Fibroblast of the aortic adventitia (primary cell): ENCODE data around the gene TXNDC2. TPM values are rescaled to one million over a fixed set of nuclear protein-coding genes. Genes with fewer than 3 reads are reported as not detected.

Source experiments
- DNase-seq: peaks from one replicate; pipeline ENCODE4 v3.0.0-alpha.2; 2010; ENCODE audit warnings: low read depth
- H3K4me3 ChIP-seq: 2 replicates; pipeline ENCODE4 v1.5.1; 2011; ENCODE audit warnings: low read depth, mild to moderate bottlenecking, control low read depth, low read length, moderate library complexity
- total RNA-seq: library from RNA; depleted of rRNA; stranded (reverse); fragments of >200 nt; gene quantifications from 2 replicates; pipeline ENCODE4 v1.2.3, GENCODE V29; 2012; ENCODE audit warnings: low replicate concordance
- TF ChIP-seq, protein P1 (sequence below): IDR thresholded peaks from 2 replicates; pipeline ENCODE4 v1.5.1; 2011; ENCODE audit warnings: mild to moderate bottlenecking, low read length, control low read depth, inconsistent platforms; ENCODE audit not compliant: insufficient read depth

TXNDC2 gene
- total RNA-seq, 1 donor, result 0.27 TPM

DNA sequence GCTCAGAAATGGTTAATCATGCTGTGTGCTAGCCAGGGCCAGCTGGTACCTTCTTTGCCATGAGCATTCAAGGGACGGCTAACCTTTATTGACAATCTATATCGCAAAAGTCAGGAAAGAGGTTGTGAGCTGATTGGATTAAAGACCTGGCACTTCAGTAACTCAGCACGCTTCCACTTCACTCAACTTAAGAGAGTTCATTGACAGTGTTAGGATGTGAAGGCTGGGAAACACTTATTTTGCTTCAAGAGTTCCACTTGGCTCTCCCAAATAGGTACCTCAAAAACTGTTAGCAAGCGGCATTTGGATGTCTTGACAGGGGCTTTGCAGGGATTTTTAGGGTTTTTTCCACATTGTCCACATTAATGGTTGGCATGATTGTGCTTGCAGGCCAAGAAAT lies 25.1 kb upstream of the TXNDC2 start:
- TF ChIP-seq, protein P1, sequence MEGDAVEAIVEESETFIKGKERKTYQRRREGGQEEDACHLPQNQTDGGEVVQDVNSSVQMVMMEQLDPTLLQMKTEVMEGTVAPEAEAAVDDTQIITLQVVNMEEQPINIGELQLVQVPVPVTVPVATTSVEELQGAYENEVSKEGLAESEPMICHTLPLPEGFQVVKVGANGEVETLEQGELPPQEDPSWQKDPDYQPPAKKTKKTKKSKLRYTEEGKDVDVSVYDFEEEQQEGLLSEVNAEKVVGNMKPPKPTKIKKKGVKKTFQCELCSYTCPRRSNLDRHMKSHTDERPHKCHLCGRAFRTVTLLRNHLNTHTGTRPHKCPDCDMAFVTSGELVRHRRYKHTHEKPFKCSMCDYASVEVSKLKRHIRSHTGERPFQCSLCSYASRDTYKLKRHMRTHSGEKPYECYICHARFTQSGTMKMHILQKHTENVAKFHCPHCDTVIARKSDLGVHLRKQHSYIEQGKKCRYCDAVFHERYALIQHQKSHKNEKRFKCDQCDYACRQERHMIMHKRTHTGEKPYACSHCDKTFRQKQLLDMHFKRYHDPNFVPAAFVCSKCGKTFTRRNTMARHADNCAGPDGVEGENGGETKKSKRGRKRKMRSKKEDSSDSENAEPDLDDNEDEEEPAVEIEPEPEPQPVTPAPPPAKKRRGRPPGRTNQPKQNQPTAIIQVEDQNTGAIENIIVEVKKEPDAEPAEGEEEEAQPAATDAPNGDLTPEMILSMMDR, result no peak
- DNase-seq, result no peak
- H3K4me3 ChIP-seq, result no peak overlapping the region

DNA sequence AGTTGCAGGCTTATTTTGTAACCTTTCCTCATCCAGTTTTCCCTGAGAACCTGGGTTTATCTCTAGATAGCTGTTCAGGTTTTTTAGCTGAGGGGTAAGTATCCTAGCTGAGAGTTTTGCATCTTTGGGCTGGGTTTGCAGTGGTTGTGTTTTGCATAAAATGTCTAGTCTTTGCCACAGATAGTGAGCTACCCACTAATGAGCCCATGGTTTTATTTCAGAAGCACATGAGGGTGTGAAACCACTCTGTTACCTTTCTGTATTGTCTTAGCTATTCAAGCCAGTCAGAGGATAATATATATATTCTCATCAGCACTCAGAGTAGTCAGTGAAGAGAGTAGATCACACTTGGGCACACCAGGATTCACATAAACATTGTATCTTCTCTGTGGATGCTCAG lies 24.6 kb upstream of the TXNDC2 start:
- TF ChIP-seq, protein P1, result no peak
- no peak for DNase-seq

DNA sequence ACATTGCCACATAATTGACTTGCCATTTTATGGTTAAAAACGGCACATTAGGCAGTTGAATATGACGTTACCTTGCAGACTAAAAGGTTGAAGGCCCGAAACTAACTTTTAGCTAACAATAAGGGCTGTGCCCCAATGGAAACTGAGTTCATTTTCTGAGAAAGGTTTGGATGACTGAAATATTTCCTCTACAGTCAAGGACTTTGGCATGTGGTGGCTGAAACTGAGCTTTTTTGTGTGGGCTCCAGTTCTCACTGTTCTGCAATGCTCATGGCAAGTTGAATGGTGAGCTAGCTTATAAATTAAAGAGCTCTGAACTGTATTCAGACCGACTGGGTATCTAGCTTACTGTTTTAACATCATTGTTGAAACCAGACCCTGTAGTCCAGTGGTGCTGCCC lies 23.8 kb upstream of the TXNDC2 start:
- TF ChIP-seq, protein P1, result no peak
- no peak overlapping the region for H3K4me3 ChIP-seq
- no peak for DNase-seq

More for the DNA sequence above, 24.6 kb upstream of the TXNDC2 start:
- no peak overlapping the region for H3K4me3 ChIP-seq

DNA sequence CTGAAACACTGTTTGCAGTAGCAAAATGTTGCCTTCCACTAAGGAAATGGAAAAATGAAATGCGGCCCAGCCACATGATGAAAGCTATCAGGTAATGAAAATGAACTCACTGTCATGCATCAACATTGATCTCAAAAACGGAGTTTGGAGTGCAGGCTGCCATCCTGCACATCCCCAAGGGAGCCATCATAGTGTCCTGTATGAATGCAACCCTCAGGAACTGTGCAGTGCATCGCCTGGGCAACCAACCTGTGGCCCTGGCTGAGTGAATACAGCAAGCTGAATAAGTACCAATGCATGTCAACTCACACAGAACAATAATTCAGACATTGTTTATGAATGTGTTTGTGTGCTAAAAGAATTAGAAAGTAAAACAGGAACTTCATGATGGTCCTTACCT lies 23.1 kb upstream of the TXNDC2 start:
- DNase-seq, result no peak
- H3K4me3 ChIP-seq, result no peak overlapping the region
- TF ChIP-seq, protein P1, result no peak

DNA sequence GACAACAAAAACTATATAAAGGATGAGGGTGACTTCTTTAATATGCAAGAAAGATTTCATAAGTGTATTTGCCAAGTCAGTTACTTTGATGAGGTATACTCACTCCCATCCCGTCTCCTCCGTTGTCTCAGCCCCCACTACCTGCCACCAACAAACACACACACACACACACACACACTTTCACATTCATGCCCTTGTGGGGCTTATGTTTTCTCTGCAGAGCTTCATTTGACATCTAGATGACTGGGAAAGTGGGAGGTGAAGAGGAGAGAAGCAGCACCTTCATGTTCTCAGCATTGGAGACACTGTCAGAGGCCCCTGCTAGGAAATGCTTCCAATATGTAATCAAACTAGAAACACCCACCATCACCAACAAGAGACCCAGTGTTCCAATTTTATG lies 22.5 kb upstream of the TXNDC2 start:
- H3K4me3 ChIP-seq, result no peak overlapping the region
- DNase-seq, result no peak
- TF ChIP-seq, protein P1, result no peak

DNA sequence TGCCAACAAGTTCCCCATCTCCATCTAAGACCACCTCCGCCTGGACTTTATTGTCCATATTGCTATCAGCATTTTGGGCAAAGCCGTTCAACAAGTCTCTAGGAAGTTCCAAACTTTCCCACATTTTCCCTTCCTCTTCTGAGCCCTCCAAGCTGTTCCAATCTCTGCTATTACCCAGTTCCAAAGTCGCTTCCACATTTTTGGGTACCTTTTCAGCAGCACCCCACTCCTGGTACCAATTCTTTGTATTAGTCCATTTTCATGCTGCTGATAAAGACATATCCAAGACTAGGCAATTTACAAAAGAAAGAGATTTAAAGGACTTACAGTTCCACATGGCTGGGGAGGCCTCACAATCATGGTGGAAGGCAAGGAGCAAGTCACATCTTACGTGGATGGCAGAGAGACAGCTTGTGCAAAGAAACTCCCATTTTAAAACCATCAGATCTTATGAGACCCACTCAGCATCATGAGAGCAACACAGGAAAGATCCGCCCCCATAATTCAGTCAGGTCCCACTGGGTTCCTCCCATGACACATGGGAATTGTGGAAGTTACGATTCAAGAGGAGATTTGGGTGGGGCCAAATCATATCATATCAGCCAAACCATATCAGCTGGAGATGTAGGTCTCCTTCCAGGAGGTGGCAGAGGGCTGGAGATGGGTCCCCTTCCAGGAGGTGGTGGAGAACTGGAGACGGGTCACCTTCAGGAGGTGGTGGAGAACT lies 19.8 kb upstream of the TXNDC2 start:
- no peak overlapping the region for H3K4me3 ChIP-seq
- TF ChIP-seq, protein P1, result no peak
- no peak for DNase-seq

DNA sequence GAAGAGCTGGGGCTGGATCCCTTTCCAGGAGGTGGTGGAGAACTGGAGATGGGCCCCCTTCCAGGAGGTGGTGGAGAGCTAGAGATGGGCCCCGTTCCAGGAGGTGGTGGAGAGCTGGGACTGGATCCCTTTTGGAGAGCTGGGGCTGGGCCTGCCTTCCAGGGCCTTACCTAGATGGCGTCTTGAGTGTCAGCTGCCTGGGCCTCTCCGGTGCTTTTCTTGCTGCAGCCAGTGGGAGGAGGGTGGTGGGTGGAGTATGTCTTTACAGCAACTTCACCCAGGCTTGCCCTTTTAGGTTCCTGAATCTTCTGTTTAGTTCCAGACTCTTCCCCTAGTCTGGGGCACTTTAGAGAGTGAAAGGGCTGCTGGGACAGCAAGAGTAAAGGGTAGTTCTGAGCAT lies 19.1 kb upstream of the TXNDC2 start:
- no peak overlapping the region for H3K4me3 ChIP-seq
- DNase-seq, result no peak
- TF ChIP-seq, protein P1, result no peak
